H9 (cell line): Measurements from ENCODE around the gene CYTL1. TPM values are rescaled to one million over a fixed set of nuclear protein-coding genes. Genes with fewer than 3 reads are reported as not detected.

Experiments
- DNase-seq: peaks from one replicate; pipeline ENCODE4 v3.0.0-alpha.2; 2017
- H2AFZ ChIP-seq: one replicate; pipeline ENCODE4 v1.6.1; 2013; ENCODE audit warnings: mild to moderate bottlenecking, low read length, control low read depth, moderate library complexity
- H2AK5ac ChIP-seq: 2 replicates; pipeline ENCODE4 v1.6.1; 2013; ENCODE audit warnings: low read length, control low read depth, mixed read lengths; ENCODE audit not compliant: insufficient read length
- H2BK120ac ChIP-seq: one replicate; pipeline ENCODE4 v1.6.1; 2013; ENCODE audit warnings: low read depth, mild to moderate bottlenecking, low read length, control low read depth, inconsistent platforms; ENCODE audit not compliant: poor library complexity, severe bottlenecking
- H2BK12ac ChIP-seq: 2 replicates; pipeline ENCODE4 v1.6.1; 2013; ENCODE audit warnings: low read length, control low read depth, mixed read lengths, low read depth; ENCODE audit not compliant: insufficient read length
- H2BK15ac ChIP-seq: 2 replicates; pipeline ENCODE4 v1.6.1; 2013; ENCODE audit warnings: low read depth, low read length, control low read depth
- H2BK20ac ChIP-seq: one replicate; pipeline ENCODE4 v1.6.1; 2013; ENCODE audit warnings: low read depth, mild to moderate bottlenecking, low read length, control low read depth, inconsistent platforms; ENCODE audit not compliant: poor library complexity, severe bottlenecking
- H2BK5ac ChIP-seq: 2 replicates; pipeline ENCODE4 v1.6.1; 2013; ENCODE audit warnings: low read length, control low read depth, mixed read lengths; ENCODE audit not compliant: insufficient read length
- H3K14ac ChIP-seq: 2 replicates; pipeline ENCODE4 v1.6.1; 2013; ENCODE audit warnings: low read length, control low read depth; ENCODE audit not compliant: insufficient read depth
- H3K18ac ChIP-seq: 2 replicates; pipeline ENCODE4 v1.6.1; 2013; ENCODE audit warnings: low read depth, mild to moderate bottlenecking, mixed read lengths, low read length, control low read depth; ENCODE audit not compliant: insufficient read length
- H3K23ac ChIP-seq: 2 replicates; pipeline ENCODE4 v1.6.1; 2013; ENCODE audit warnings: low read length, control low read depth, mixed read lengths, low read depth; ENCODE audit not compliant: insufficient read length
- H3K23me2 ChIP-seq: 2 replicates; pipeline ENCODE4 v1.6.1; 2013; ENCODE audit warnings: low read depth, mild to moderate bottlenecking, mixed read lengths, low read length, control low read depth; ENCODE audit not compliant: insufficient read length, poor library complexity, severe bottlenecking
- H3K27ac ChIP-seq: 2 replicates; pipeline ENCODE4 v1.5.1; 2013; ENCODE audit warnings: low read length, control low read depth, mixed read lengths, low read depth; ENCODE audit not compliant: insufficient read length
- H3K27me3 ChIP-seq: 2 replicates; pipeline ENCODE4 v1.6.1; 2013; ENCODE audit warnings: low read length, control low read depth, inconsistent platforms; ENCODE audit not compliant: insufficient read depth
- H3K4ac ChIP-seq: 2 replicates; pipeline ENCODE4 v1.6.1; 2013; ENCODE audit warnings: low read depth, mild to moderate bottlenecking, control low read depth, inconsistent platforms, low read length, moderate library complexity
- H3K4me1 ChIP-seq: 2 replicates; pipeline ENCODE4 v1.6.1; 2013; ENCODE audit warnings: low read length, control low read depth, inconsistent platforms; ENCODE audit not compliant: insufficient read depth
- H3K4me2 ChIP-seq: 2 replicates; pipeline ENCODE4 v1.6.1; 2013; ENCODE audit warnings: low read length, control low read depth, mixed read lengths; ENCODE audit not compliant: insufficient read length, insufficient read depth
- H3K56ac ChIP-seq: 2 replicates; pipeline ENCODE4 v1.6.1; 2013; ENCODE audit warnings: low read depth, mild to moderate bottlenecking, mixed read lengths, low read length, control low read depth; ENCODE audit not compliant: insufficient read length
- H3K79me1 ChIP-seq: 2 replicates; pipeline ENCODE4 v1.6.1; 2013; ENCODE audit warnings: low read depth, mild to moderate bottlenecking, moderate library complexity, low read length, control low read depth, inconsistent platforms; ENCODE audit not compliant: insufficient read depth, poor library complexity, severe bottlenecking
- H3K79me2 ChIP-seq: 2 replicates; pipeline ENCODE4 v1.6.1; 2013; ENCODE audit warnings: low read length, control low read depth, inconsistent platforms; ENCODE audit not compliant: insufficient read depth
- H3K9ac ChIP-seq: 2 replicates; pipeline ENCODE4 v1.6.1; 2013; ENCODE audit warnings: low read length, control low read depth, mixed read lengths; ENCODE audit not compliant: insufficient read length; ENCODE audit errors: extremely low read depth
- H3K9me3 ChIP-seq: one replicate; pipeline ENCODE4 v1.6.1; 2013; ENCODE audit warnings: low read depth, low read length, inconsistent platforms; ENCODE audit not compliant: control insufficient read depth
- H3T11ph ChIP-seq: one replicate; pipeline ENCODE4 v1.6.1; 2013; ENCODE audit warnings: mild to moderate bottlenecking, low read length, control low read depth, inconsistent platforms
- H4K20me1 ChIP-seq: one replicate; pipeline ENCODE4 v1.6.1; 2013; ENCODE audit not compliant: control insufficient read depth, insufficient read length, insufficient read depth
- H4K5ac ChIP-seq: 2 replicates; pipeline ENCODE4 v1.6.1; 2013; ENCODE audit warnings: low read depth, mild to moderate bottlenecking, mixed read lengths, low read length, control low read depth; ENCODE audit not compliant: insufficient read length
- H4K8ac ChIP-seq: replicated peaks from 2 replicates; pipeline ENCODE4 v1.6.1; 2013; ENCODE audit warnings: low read length, control low read depth, mixed read lengths, low read depth; ENCODE audit not compliant: insufficient read length
- H4K91ac ChIP-seq: 2 replicates; pipeline ENCODE4 v1.6.1; 2013; ENCODE audit warnings: low read depth, mild to moderate bottlenecking, moderate library complexity, mixed read lengths, low read length, control low read depth; ENCODE audit not compliant: insufficient read length
- H3K27ac Mint-ChIP-seq, 3 experiments: 2 replicates in 2 of 3; 3 replicates in 1 of 3; pipeline ENCODE4 v1.8.0; 2020 to 2021; ENCODE audit warnings: mixed read lengths in 3 of 3, mild to moderate bottlenecking in 1 of 3, moderate library complexity in 1 of 3
- H3K27me3 Mint-ChIP-seq: 2 replicates; pipeline ENCODE4 v1.8.0; 2021; ENCODE audit warnings: low read depth, mild to moderate bottlenecking, moderate library complexity, mixed read lengths
- H3K36me3 Mint-ChIP-seq, 3 experiments: 2 replicates in 2 of 3; 3 replicates in 1 of 3; pipeline ENCODE4 v1.8.0; 2020 to 2021; ENCODE audit warnings: low read depth in 3 of 3, mixed read lengths in 3 of 3; ENCODE audit not compliant: insufficient read depth in 1 of 3
- H3K4me1 Mint-ChIP-seq, 2 experiments: 2 replicates each; pipeline ENCODE4 v1.8.0; 2020; ENCODE audit warnings: mixed read lengths in 2 of 2
- H3K4me3 Mint-ChIP-seq, 2 experiments: 2 replicates in 1 of 2; 3 replicates in 1 of 2; pipeline ENCODE4 v1.8.0; 2020 to 2021; ENCODE audit warnings: mild to moderate bottlenecking in 2 of 2, mixed read lengths in 2 of 2, moderate library complexity in 1 of 2
- H3K9me3 Mint-ChIP-seq, 2 experiments: 2 replicates in 1 of 2; 3 replicates in 1 of 2; pipeline ENCODE4 v1.8.0; 2020; ENCODE audit warnings: mild to moderate bottlenecking in 2 of 2, mixed read lengths in 2 of 2, moderate library complexity in 1 of 2
- CTCF ChIP-seq: fragments of 200-600 bp; sonication (generic); conservative IDR thresholded peaks from 3 replicates; pipeline ENCODE4 v1.8.0; 2021; ENCODE audit warnings: antibody characterized with exemption, mild to moderate bottlenecking
- WGBS: extraction: QIAGEN DNeasy Blood & Tissue Kit; methylation state at CpG from one replicate; pipeline ENCODE4 v1.1.7; 2013; ENCODE audit warnings: missing lambda C conversion rate, low lambda C conversion rate, mixed read lengths; ENCODE audit not compliant: insufficient read length; ENCODE audit errors: extremely low coverage; 5-methylcytosine and 5-hydroxymethylcytosine counted together
- total RNA-seq: library from RNA; stranded (reverse); gene quantifications from 2 replicates; pipeline ENCODE4 v1.2.1, GENCODE V29; 2021

Gene CYTL1
- total RNA-seq, 1 experiment from 2014 or later, result 1.7 TPM

- Histone ChIP-seq H3K27me3 (no peaks in the 10 kb centered on the region), H2AFZ (no peak overlapping the region), H3K23me2 (no peaks in the 10 kb centered on the region), H3K56ac (no peak overlapping the region), H3K4me1 (no peaks in the 10 kb centered on the region), H2BK12ac (no peak overlapping the region), H2BK15ac (no peak overlapping the region), H3K23ac (no peak overlapping the region), H3K4ac (no peak overlapping the region), H4K20me1 (no peaks in the 10 kb centered on the region), H3K9me3 (no peaks in the 10 kb centered on the region), H3K79me2 (no peaks in the 10 kb centered on the region), H3K4me2 (no peak overlapping the region), H3K27ac (no peak overlapping the region), H3K79me1 (no peaks in the 10 kb centered on the region), H4K91ac (no peak overlapping the region), H3K14ac (no peak overlapping the region), H2BK120ac (no peak overlapping the region), H4K5ac (no peak overlapping the region), H3K18ac (no peak overlapping the region), H2AK5ac (no peak overlapping the region), H3T11ph (no peak overlapping the region), H2BK20ac (no peak overlapping the region), H2BK5ac (no peak overlapping the region), H3K9ac (no peak overlapping the region), H4K8ac (no peak overlapping the region)
- Mint-ChIP-seq H3K27ac (no peak overlapping the region), H3K36me3 (no peaks in the 10 kb centered on the region), H3K4me3 (no peak overlapping the region), H3K4me1 (peaks cover 0 to 9% of the 10 kb centered on the region in 2 experiments; a peak in 2 of 4 replicates), H3K27me3 (peaks cover 53% of the 10 kb centered on the region), H3K9me3 (no peaks in the 10 kb centered on the region; a peak in 2 of 5 replicates)
- no CpG with 5 or more reads among the region's 2 CpGs for WGBS
- no peak for TF ChIP-seq CTCF
- DNase-seq, result no peak
These were observed 9.2 kb upstream of the CYTL1 start for GRCh38 chr4:5028480-5028879.
